GM12891 (cell line): ENCODE measurements around the gene BARHL2.

Experiments used
- POLR2A ChIP-seq: IDR thresholded peaks from 2 replicates; pipeline ENCODE4 v1.6.1; 2011; ENCODE audit warnings: low read depth, low read length, control low read depth
- POLR2AphosphoS5 ChIP-seq: IDR thresholded peaks from 2 replicates; pipeline ENCODE4 v1.6.1; 2011; ENCODE audit warnings: low read depth, low read length, control low read depth
- POU2F2 ChIP-seq: IDR thresholded peaks from 2 replicates; pipeline ENCODE4 v1.6.1; 2011; ENCODE audit warnings: low read depth, mild to moderate bottlenecking, control low read depth, low read length, moderate library complexity

- TF ChIP-seq POU2F2 = no peak
- no peak for TF ChIP-seq POLR2A
- no peak for TF ChIP-seq POLR2AphosphoS5
These were observed 6.5 kb upstream of the BARHL2 start for GRCh38 chr1:90723590-90724108.
